Psoas muscle (tissue), 8 donors: ENCODE data around the gene PKIB. TPM values are rescaled to one million over a fixed set of nuclear protein-coding genes. Genes with fewer than 3 reads are reported as not detected.
A peak's percentile ranks its signal among the peaks of the same experiment; 100 is the strongest.

Experiments
- ATAC-seq, 4 donors: fragments of 200-7000 bp; cut with Tn5 transposase; one replicate each; pipeline ENCODE4 v1.9.1; 2020; ENCODE audit warnings: moderate library complexity in 3 of 4, mild to moderate bottlenecking in 2 of 4
- DNase-seq, 2 donors: peaks; one replicate each; pipeline ENCODE4 v3.0.0-alpha.2; 2020
- H3K27ac ChIP-seq: fragments of 200-600 bp; one replicate; pipeline ENCODE4 v1.8.0; 2022
- H3K27me3 ChIP-seq, 3 donors: fragments of 200-600 bp in 1 of 3; one replicate each; pipeline versions ENCODE4 v1.6.1 to v1.8.0; 2013 to 2022; ENCODE audit warnings: low read length in 2 of 3, mild to moderate bottlenecking in 2 of 3, moderate library complexity in 1 of 3; ENCODE audit not compliant: insufficient read depth in 3 of 3
- H3K36me3 ChIP-seq, 2 donors: fragments of 200-600 bp in 1 of 2; one replicate each; pipeline versions ENCODE4 v1.6.1 to v1.8.0; 2013 to 2022; ENCODE audit warnings: low read depth in 1 of 2, mild to moderate bottlenecking in 1 of 2, moderate library complexity in 1 of 2; ENCODE audit not compliant: insufficient read depth in 1 of 2
- H3K4me1 ChIP-seq: fragments of 200-600 bp; one replicate; pipeline ENCODE4 v1.8.0; 2022
- H3K4me3 ChIP-seq: fragments of 200-600 bp; one replicate; pipeline ENCODE4 v1.8.0; 2022; ENCODE audit warnings: mild to moderate bottlenecking
- H3K9me3 ChIP-seq: fragments of 200-600 bp; one replicate; pipeline ENCODE4 v1.8.0; 2022
- CTCF ChIP-seq: fragments of 200-600 bp; IDR thresholded peaks from one replicate; pipeline ENCODE4 v1.8.0; 2022; ENCODE audit warnings: antibody characterized with exemption
- WGBS, 3 donors: extraction: QIAGEN DNeasy Blood & Tissue Kit; methylation state at CpG; one replicate each; pipeline versions ENCODE4 v1.1.6 to v1.1.7; 2013; 5-methylcytosine and 5-hydroxymethylcytosine counted together
- intact Hi-C, 2 donors: fragments of 100-400 bp; cut with DNase I; formaldehyde crosslinking; loops; one replicate each; pipeline versions ENCODE4 v1.11.0 to v1.14.2; 2022
- long read RNA-seq, 2 donors: library from polyadenylated mRNA; unstranded; transcript quantifications; one replicate each; pipeline ENCODE4 v2.0.0, GENCODE V29; 2021
- polyA plus RNA-seq, 3 donors: library from polyadenylated mRNA; stranded (reverse); fragments of 200-250 nt; gene quantifications; one replicate each; pipeline ENCODE4 v1.2.3, GENCODE V29; 2013
- total RNA-seq, 4 donors: library from RNA; stranded (reverse); fragmentation: NEBNext Ultra II Directional in 2 of 4; extraction: Animal tissue kit (Norgen Biotek cat#: 25700) in 2 of 4; gene quantifications; one replicate each; pipeline versions ENCODE4 v1.2.1 to v1.2.4, GENCODE V29; 2021 to 2023
- donor health status: healthy with polysubstance abuse.
- donor health status: DM: no; HTN: no; CAD: no; lungs with moderate emphysema.
- donor health status: Bipolar disorder and iron deficiency.
- donor health status: healthy.
- donor health status: DM: yes; HTN: yes; CAD: no.
- donor health status: DM: no; HTN: no; CAD: no.
- donor health status: DM: no; HTN: no; CAD: no.
- donor health status: DM: yes; HTN: yes; CAD: no.

The PKIB gene, protein sequence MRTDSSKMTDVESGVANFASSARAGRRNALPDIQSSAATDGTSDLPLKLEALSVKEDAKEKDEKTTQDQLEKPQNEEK
- 1 to 10 TPM in 2 of 4 donors, under 1 TPM in 2; 0.20 to 1.1 (median 0.84) TPM for total RNA-seq
- polyA plus RNA-seq: 1 to 10 TPM in 1 of 3 donors, under 1 TPM in 2; 0.44 to 2.4 (median 0.47) TPM
- long read RNA-seq, donor 1: 0 reads
- long read RNA-seq, donor 2, partial matches to known transcripts: 0 of 1 reads
- long read RNA-seq, donor 2, other reads (novel, unspliced or antisense): 0 of 1 reads

DNA sequence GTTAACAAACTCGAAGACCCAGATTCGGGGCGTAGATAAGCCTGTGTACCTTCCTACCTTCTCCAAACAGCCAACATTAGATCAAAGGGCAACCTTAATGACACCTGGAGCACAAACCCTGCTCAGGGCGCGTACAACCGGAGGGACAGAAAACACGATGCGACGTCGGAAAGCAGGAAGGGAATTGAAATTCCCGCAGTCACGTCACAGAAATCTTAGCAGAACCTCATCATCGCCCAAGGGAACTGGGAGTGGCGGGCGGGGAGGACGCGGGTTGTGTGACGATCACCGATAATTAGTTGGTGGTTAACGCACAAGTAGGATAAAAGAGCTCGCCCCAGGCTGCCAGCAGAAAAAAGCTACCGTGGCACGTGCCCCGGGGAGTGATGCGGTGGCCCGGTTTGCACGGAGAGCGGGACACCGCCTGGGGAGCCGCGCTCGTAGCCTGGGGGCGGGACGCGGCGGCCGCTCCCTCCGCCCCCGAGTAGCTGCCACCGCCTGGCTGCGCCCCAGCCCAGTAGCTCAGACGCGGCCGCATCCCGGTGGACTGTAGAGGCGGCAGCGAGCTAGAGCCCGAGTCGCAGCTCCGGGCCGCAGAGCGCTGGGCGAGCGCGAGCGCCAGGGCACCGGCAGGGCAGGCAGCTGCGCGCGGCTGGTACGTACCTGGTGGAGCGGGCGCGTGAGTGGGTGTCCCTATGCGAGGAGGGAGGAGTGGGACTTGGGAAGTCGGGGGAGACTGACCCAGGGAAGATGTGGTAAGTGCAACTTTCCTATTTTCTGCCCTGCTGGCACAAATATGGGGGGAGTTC lies at the start of gene PKIB:
PKIB (plus strand) TSS at position 525 of the 809 bp plus-strand sequence. CDS start 107,390 bp downstream, outside the sequence.
- Histone ChIP-seq H3K9me3 (no peaks in the 10 kb centered on the region), H3K4me1 (peaks cover 5% of the 10 kb centered on the region), H3K27me3 (peaks cover 0 to 3% (median 0%) of the 10 kb centered on the region in 3 donors), H3K27ac (peak within 1 kb of the TSS; percentile 14), H3K4me3 (peak within 1 kb of the TSS; percentile 65), H3K36me3 (no peaks in the 10 kb centered on the region)
- intact Hi-C loops: loop anchor here in 1 of 2 donors (5.0 kb wide), 1 partner anchor 107 kb away; no protein-coding TSS in a partner anchor
- TF ChIP-seq CTCF: no peak
- WGBS, 3 donors: 1 to 2% (median 2%) methylated on average over 63 to 66 of the region's 66 CpGs
- ATAC-seq (peak; percentile 93 to 99 (median 98)), DNase-seq (peak; percentile 72 to 84)

- Histone ChIP-seq H3K9me3 (no peaks in the 10 kb centered on the region), H3K27ac (no peak overlapping the region), H3K4me3 (no peak overlapping the region), H3K36me3 (no peaks in the 10 kb centered on the region), H3K4me1 (no peaks in the 10 kb centered on the region), H3K27me3 (no peaks in the 10 kb centered on the region)
- DNase-seq (no peak), ATAC-seq (no peak)
- TF ChIP-seq CTCF: no peak
- intact Hi-C loops: no loop called here
- 91 to 96% (median 92%) methylated on average over 8 of the region's 8 CpGs for WGBS, 3 donors
These were observed 46.7 kb upstream of the PKIB start for GRCh38 chr6:122563364-122564052.

DNA sequence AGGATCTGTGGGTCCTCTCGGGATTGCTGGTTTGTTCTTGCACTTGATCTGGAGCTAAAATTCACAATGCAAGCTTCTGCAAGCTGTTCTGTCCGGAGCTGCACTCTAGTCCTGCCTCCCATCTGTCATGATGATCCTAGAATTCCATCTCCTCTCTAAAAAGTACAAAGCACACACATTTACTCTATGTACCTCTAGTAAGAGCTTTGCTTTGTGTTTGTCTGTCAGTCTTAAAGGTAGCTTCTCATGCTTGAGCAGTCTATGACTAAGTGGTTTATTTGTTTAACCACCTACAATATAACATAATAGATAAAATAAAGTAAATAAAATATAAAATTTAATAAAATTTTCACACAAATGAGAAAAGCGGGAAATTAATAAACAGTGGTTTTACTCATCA lies 46.0 kb upstream of the PKIB start:
- no peaks in the 10 kb centered on the region for H3K9me3 ChIP-seq
- ATAC-seq (no peak), DNase-seq (no peak)
- TF ChIP-seq CTCF: no peak
- WGBS, 3 donors: 74 to 87% (median 83%) methylated on average over 3 of the region's 3 CpGs
- intact Hi-C loops: no loop called here
- H3K4me3 ChIP-seq: no peak overlapping the region
- H3K36me3 ChIP-seq: no peaks in the 10 kb centered on the region
- H3K4me1 ChIP-seq: no peaks in the 10 kb centered on the region
- no peaks in the 10 kb centered on the region for H3K27me3 ChIP-seq
- no peak overlapping the region for H3K27ac ChIP-seq

GRCh38 chr6:122565708-122566107 lies 44.5 kb upstream of the PKIB start:
- no peaks in the 10 kb centered on the region for H3K9me3 ChIP-seq
- no peak for DNase-seq
- no peak overlapping the region for H3K4me3 ChIP-seq
- ATAC-seq: no peak
- H3K4me1 ChIP-seq: no peaks in the 10 kb centered on the region
- H3K27me3 ChIP-seq: no peaks in the 10 kb centered on the region
- H3K36me3 ChIP-seq: no peaks in the 10 kb centered on the region
- no peak overlapping the region for H3K27ac ChIP-seq
- TF ChIP-seq CTCF: no peak
- intact Hi-C loops: no loop called here
